GM21515 (cell line): ENCODE data around the gene DIP2C.
"Not testable (repeated sequence)": the region's sequence is repeated elsewhere in the genome, so short reads cannot be mapped to it uniquely, and the experiment has no call there.

Source experiments
- ATAC-seq: cut with Tn5 transposase; IDR thresholded peaks from one replicate; pipeline ENCODE4 v1.9.1; 2021; ENCODE audit not compliant: unreplicated experiment

Gene DIP2C

GRCh38 chr10:600876-601659, 88.4 kb downstream of the DIP2C start:
- no peak for ATAC-seq

- ATAC-seq, result no peak
Observed at GRCh38 chr10:600234-600633, 89.2 kb downstream of the DIP2C start.

GRCh38 chr10:599767-600166, 89.7 kb downstream of the DIP2C start:
- no peak for ATAC-seq

GRCh38 chr10:598415-599170, 90.9 kb downstream of the DIP2C start:
- no peak for ATAC-seq

GRCh38 chr10:597976-598375, 91.5 kb downstream of the DIP2C start:
- ATAC-seq, result no peak

- no peak for ATAC-seq
Observed at GRCh38 chr10:596725-597345, 92.6 kb downstream of the DIP2C start.

- not testable (repeated sequence) for ATAC-seq
Observed at GRCh38 chr10:596131-596530, 93.3 kb downstream of the DIP2C start.

GRCh38 chr10:595473-595872, 94.0 kb downstream of the DIP2C start:
- no peak for ATAC-seq

GRCh38 chr10:594584-595270, 94.7 kb downstream of the DIP2C start:
- no peak for ATAC-seq

GRCh38 chr10:593901-594457, 95.5 kb downstream of the DIP2C start:
- no peak for ATAC-seq

- ATAC-seq, result no peak
Observed at GRCh38 chr10:593421-593820, 96.0 kb downstream of the DIP2C start.

GRCh38 chr10:593016-593415, 96.5 kb downstream of the DIP2C start:
- no peak for ATAC-seq

GRCh38 chr10:591646-592045, 97.8 kb downstream of the DIP2C start:
- no peak for ATAC-seq

GRCh38 chr10:590721-591120, 98.7 kb downstream of the DIP2C start:
- no peak for ATAC-seq

- no peak for ATAC-seq
Observed at GRCh38 chr10:589961-590680, 99.3 kb downstream of the DIP2C start.

- no peak for ATAC-seq
Observed at GRCh38 chr10:588246-589165, 101.0 kb downstream of the DIP2C start.

GRCh38 chr10:586716-587115, 102.8 kb downstream of the DIP2C start:
- ATAC-seq, result no peak

GRCh38 chr10:586151-586550, 103.3 kb downstream of the DIP2C start:
- ATAC-seq, result no peak

GRCh38 chr10:585502-585901, 104.0 kb downstream of the DIP2C start:
- no peak for ATAC-seq
